Esophagus mucosa (tissue), 1 donor: ENCODE measurements around the gene PRKRIP1. TPM values are rescaled to one million over a fixed set of nuclear protein-coding genes. Genes with fewer than 3 reads are reported as not detected.
"Not testable (repeated sequence)": the region's sequence is repeated elsewhere in the genome, so short reads cannot be mapped to it uniquely, and the experiment has no call there.

Source experiments
- ATAC-seq: fragments of 200-7000 bp; cut with Tn5 transposase; one replicate; pipeline ENCODE4 v1.9.1; 2020
- total RNA-seq: library from RNA; stranded (reverse); gene quantifications from one replicate; pipeline ENCODE4 v1.2.4, GENCODE V29; 2023
- donor health status: DM: yes; HTN: yes; CAD: no.

PRKRIP1 gene
- total RNA-seq = 9.6 TPM

GRCh38 chr7:102395873-102396709 is at the start of gene PRKRIP1:
Gene PRKRIP1, plus strand, starts transcription at chr7:102396363. Its CDS starts 49 bp downstream, at chr7:102396412.
- ATAC-seq = peak; percentile 95

GRCh38 chr7:102346983-102347382 is 49.2 kb upstream of the PRKRIP1 start:
- ATAC-seq = not testable (repeated sequence)

- ATAC-seq = not testable (repeated sequence)
Observed at GRCh38 chr7:102356344-102356743, 39.8 kb upstream of the PRKRIP1 start, which contains the start of gene SPDYE6. Gene SPDYE6, minus strand, starts transcription at chr7:102356444. Its CDS starts 421 bp downstream, at chr7:102356023.

GRCh38 chr7:102363549-102364393 is 32.4 kb upstream of the PRKRIP1 start:
- ATAC-seq = peak; percentile 100

- not testable (repeated sequence) for ATAC-seq
Observed at GRCh38 chr7:102364394-102364886, 31.7 kb upstream of the PRKRIP1 start.

GRCh38 chr7:102365390-102365789 is 30.8 kb upstream of the PRKRIP1 start:
- not testable (repeated sequence) for ATAC-seq

- not testable (repeated sequence) for ATAC-seq
Observed at GRCh38 chr7:102370038-102370437, 26.1 kb upstream of the PRKRIP1 start.

- ATAC-seq = not testable (repeated sequence)
Observed at GRCh38 chr7:102372796-102373195, 23.4 kb upstream of the PRKRIP1 start.

- ATAC-seq = no peak
Observed at GRCh38 chr7:102376964-102377466, 19.1 kb upstream of the PRKRIP1 start.

- ATAC-seq = not testable (repeated sequence)
Observed at GRCh38 chr7:102380837-102381236, 15.3 kb upstream of the PRKRIP1 start.

GRCh38 chr7:102381696-102382425 is 14.3 kb upstream of the PRKRIP1 start:
- not testable (repeated sequence) for ATAC-seq

GRCh38 chr7:102387064-102387463 is 9.1 kb upstream of the PRKRIP1 start:
- ATAC-seq = no peak

GRCh38 chr7:102389810-102390209 is 6.4 kb upstream of the PRKRIP1 start:
- no peak for ATAC-seq

GRCh38 chr7:102390697-102391484 is 5.3 kb upstream of the PRKRIP1 start:
- peak; percentile 82 for ATAC-seq

- no peak for ATAC-seq
Observed at GRCh38 chr7:102392330-102392729, 3.8 kb upstream of the PRKRIP1 start.

GRCh38 chr7:102393467-102393866 is 2.7 kb upstream of the PRKRIP1 start:
- no peak for ATAC-seq

GRCh38 chr7:102395592-102395872 is 631 bp upstream of the PRKRIP1 start:
- ATAC-seq = peak; percentile 24

- peak; percentile 4 for ATAC-seq
Observed at GRCh38 chr7:102396710-102397019, 502 bp downstream of the PRKRIP1 start.

- no peak for ATAC-seq
Observed at GRCh38 chr7:102398543-102398942, 2.4 kb downstream of the PRKRIP1 start.

GRCh38 chr7:102400360-102400759 is 4.2 kb downstream of the PRKRIP1 start:
- no peak for ATAC-seq

GRCh38 chr7:102403563-102403962 is 7.4 kb downstream of the PRKRIP1 start:
- ATAC-seq = no peak
